ENCODE results near the gene BORCS8.

Gene BORCS8

GRCh38 chr19:19192078-19192882 lies at the start of gene BORCS8, which contains the start of gene RFXANK:
Gene BORCS8 (minus strand): TSS chr19:19192152. CDS start chr19:19192117, 35 bp downstream.
Gene RFXANK (plus strand): TSS chr19:19192258. CDS start chr19:19193947, 1,689 bp downstream.
- ATAC-seq, result peak; percentile 96
- TF ChIP-seq OSR1 (CRISPR knock-in tag; IDR thresholded peaks at IDR 0.05) (no peak), ZNF565 (CRISPR knock-in tag; conservative IDR thresholded peaks at IDR 0.05; ENCODE audit: low read depth) (no peak), ARNTL (CRISPR knock-in tag; IDR thresholded peaks at IDR 0.05; ENCODE audit: borderline replicate concordance, low read depth) (no peak), ZNF8 (CRISPR knock-in tag; IDR thresholded peaks at IDR 0.05) (no peak), CREB5 (CRISPR knock-in tag; IDR thresholded peaks at IDR 0.05; ENCODE audit: low read depth) (no peak), ZFP30 (CRISPR knock-in tag; IDR thresholded peaks at IDR 0.05) (no peak), TOX (CRISPR knock-in tag; IDR thresholded peaks at IDR 0.05; ENCODE audit: borderline replicate concordance) (no peak), CSRNP3 (CRISPR knock-in tag; IDR thresholded peaks at IDR 0.05) (no peak), TSHZ2 (CRISPR knock-in tag; IDR thresholded peaks at IDR 0.05) (no peak), PATZ1 (CRISPR knock-in tag; IDR thresholded peaks at IDR 0.05; ENCODE audit: borderline replicate concordance) (no peak), PPARA (CRISPR knock-in tag; IDR thresholded peaks at IDR 0.05; ENCODE audit: borderline replicate concordance) (no peak), ZNF70 (CRISPR knock-in tag; IDR thresholded peaks at IDR 0.05) (no peak), ZFP3 (CRISPR knock-in tag; IDR thresholded peaks at IDR 0.05) (no peak), ISL1 (CRISPR knock-in tag; IDR thresholded peaks at IDR 0.05) (no peak), SNAI2 (CRISPR knock-in tag; IDR thresholded peaks at IDR 0.05) (no peak), ESRRG (CRISPR knock-in tag; IDR thresholded peaks at IDR 0.05) (no peak), ZC3H10 (CRISPR knock-in tag; IDR thresholded peaks at IDR 0.05) (no peak)

- no peak for ATAC-seq
Observed at GRCh38 chr19:19240476-19240875, 48.5 kb upstream of the BORCS8 start.

GRCh38 chr19:19239675-19240074 lies 47.7 kb upstream of the BORCS8 start:
- TF ChIP-seq CREB5 (CRISPR knock-in tag; IDR thresholded peaks at IDR 0.05; ENCODE audit: low read depth), result no peak
- ATAC-seq, result no peak

More at GRCh38 chr19:19240476-19240875, 48.5 kb upstream of the BORCS8 start:
- TF ChIP-seq POU6F1 (CRISPR knock-in tag; IDR thresholded peaks at IDR 0.05; ENCODE audit: borderline replicate concordance, low read depth), result no peak
